ENCODE results near the gene TIAM1.

The TIAM1 gene

DNA sequence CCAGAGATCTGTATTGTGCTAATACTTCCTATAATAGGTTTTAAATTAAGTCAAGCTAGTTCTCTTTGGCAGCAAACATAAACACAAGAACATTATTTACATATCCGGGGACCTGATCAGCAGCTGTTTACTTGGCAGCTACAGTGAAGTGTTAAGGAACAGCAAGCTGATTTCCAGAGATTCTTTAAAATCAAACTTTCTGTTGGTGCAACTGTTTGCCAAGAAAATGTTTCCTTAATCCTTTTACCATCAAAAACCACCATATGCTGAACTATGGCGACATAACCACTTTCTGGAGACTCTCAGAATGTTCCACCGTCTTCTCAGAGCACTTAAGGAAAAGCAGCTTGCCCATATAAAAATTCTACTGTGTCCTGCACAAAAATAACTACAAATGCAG, 198.8 kb downstream of the TIAM1 start:
- H3K27me3 ChIP-seq (ENCODE audit: low read depth, low read length), result no peaks in the 10 kb centered on the region
- H3K27ac ChIP-seq (ENCODE audit: low read length), result no peak overlapping the region
- no peak overlapping the region for H3K4me2 ChIP-seq (ENCODE audit: low read length)
- H3K36me3 ChIP-seq (replicated peaks; ENCODE audit: low read depth, low read length), result no peaks in the 10 kb centered on the region
- H3K4me3 ChIP-seq (ENCODE audit: low read length), result no peak overlapping the region
- no peak overlapping the region for H3K9ac ChIP-seq (ENCODE audit: low read length)
- H2AFZ ChIP-seq (ENCODE audit: low read depth, low read length), result no peak overlapping the region
- no peaks in the 10 kb centered on the region for H3K9me3 ChIP-seq (ENCODE audit: insufficient read depth, low read length)
- TF ChIP-seq EZH2phosphoT487 (IDR thresholded peaks at IDR 0.05; ENCODE audit: low read depth), result no peak
- TF ChIP-seq, protein P1, sequence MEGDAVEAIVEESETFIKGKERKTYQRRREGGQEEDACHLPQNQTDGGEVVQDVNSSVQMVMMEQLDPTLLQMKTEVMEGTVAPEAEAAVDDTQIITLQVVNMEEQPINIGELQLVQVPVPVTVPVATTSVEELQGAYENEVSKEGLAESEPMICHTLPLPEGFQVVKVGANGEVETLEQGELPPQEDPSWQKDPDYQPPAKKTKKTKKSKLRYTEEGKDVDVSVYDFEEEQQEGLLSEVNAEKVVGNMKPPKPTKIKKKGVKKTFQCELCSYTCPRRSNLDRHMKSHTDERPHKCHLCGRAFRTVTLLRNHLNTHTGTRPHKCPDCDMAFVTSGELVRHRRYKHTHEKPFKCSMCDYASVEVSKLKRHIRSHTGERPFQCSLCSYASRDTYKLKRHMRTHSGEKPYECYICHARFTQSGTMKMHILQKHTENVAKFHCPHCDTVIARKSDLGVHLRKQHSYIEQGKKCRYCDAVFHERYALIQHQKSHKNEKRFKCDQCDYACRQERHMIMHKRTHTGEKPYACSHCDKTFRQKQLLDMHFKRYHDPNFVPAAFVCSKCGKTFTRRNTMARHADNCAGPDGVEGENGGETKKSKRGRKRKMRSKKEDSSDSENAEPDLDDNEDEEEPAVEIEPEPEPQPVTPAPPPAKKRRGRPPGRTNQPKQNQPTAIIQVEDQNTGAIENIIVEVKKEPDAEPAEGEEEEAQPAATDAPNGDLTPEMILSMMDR (IDR thresholded peaks at IDR 0.05; ENCODE audit: low read depth, low read length), result no peak
- H4K20me1 ChIP-seq (ENCODE audit: insufficient read depth, low read length), result no peaks in the 10 kb centered on the region
- no peaks in the 10 kb centered on the region for H3K4me1 ChIP-seq (ENCODE audit: low read length)
- H3K79me2 ChIP-seq (ENCODE audit: low read length), result no peaks in the 10 kb centered on the region

DNA sequence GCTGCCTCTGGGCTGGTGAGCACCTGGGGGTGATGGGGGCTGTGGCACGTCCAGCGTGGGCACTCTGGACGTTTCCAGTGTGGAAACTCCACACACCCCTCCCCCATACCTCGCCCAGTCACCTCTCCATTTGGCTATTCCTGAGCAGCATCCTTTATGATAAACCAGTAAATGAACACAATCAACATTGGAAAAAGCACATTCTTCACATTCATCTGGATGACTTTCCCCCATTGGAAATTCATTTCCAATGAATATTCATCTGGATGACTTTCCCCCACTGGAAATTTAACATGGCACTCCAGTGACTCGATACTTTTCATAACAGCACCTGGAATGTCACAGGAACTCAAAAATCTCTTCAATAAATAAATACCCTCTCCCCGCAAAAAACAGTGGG, 201.0 kb downstream of the TIAM1 start:
- Histone ChIP-seq H3K36me3 (replicated peaks; ENCODE audit: low read depth, low read length) (no peaks in the 10 kb centered on the region), H3K9me3 (ENCODE audit: insufficient read depth, low read length) (no peaks in the 10 kb centered on the region), H2AFZ (ENCODE audit: low read depth, low read length) (no peak overlapping the region), H3K4me3 (ENCODE audit: low read length) (no peak overlapping the region), H3K4me2 (ENCODE audit: low read length) (no peak overlapping the region), H4K20me1 (ENCODE audit: insufficient read depth, low read length) (no peaks in the 10 kb centered on the region), H3K9ac (ENCODE audit: low read length) (no peak overlapping the region), H3K27me3 (ENCODE audit: low read depth, low read length) (no peaks in the 10 kb centered on the region), H3K79me2 (ENCODE audit: low read length) (no peaks in the 10 kb centered on the region), H3K27ac (ENCODE audit: low read length) (no peak overlapping the region), H3K4me1 (ENCODE audit: low read length) (no peaks in the 10 kb centered on the region)
- no peak for TF ChIP-seq EZH2phosphoT487 (IDR thresholded peaks at IDR 0.05; ENCODE audit: low read depth)
- TF ChIP-seq, protein P1 (IDR thresholded peaks at IDR 0.05; ENCODE audit: low read depth, low read length), result no peak

DNA sequence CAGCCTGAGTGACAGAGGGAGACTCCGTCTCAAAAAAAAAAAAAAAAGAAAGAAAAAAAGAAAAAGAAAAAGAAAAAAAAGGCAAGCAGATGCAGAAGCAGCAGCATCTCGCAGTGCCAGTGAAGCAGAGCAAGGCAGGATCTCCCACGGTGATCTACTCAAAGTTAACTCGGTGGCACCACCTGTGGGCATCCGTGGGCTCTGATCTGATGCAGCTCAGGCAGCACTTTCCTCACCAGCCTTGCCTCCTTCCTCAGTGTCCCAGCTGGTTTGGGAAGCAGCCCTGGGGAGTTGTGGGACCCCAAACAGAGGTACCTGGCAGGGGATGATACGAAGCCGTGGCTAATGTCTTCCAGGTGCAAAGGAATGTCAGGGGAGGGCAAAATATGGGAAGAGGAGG, 201.5 kb downstream of the TIAM1 start:
- no peak overlapping the region for H2AFZ ChIP-seq (ENCODE audit: low read depth, low read length)
- no peak overlapping the region for H3K27ac ChIP-seq (ENCODE audit: low read length)
- H3K4me1 ChIP-seq (ENCODE audit: low read length), result no peaks in the 10 kb centered on the region
- no peaks in the 10 kb centered on the region for H3K36me3 ChIP-seq (replicated peaks; ENCODE audit: low read depth, low read length)
- no peak overlapping the region for H3K4me2 ChIP-seq (ENCODE audit: low read length)
- H3K9me3 ChIP-seq (ENCODE audit: insufficient read depth, low read length), result no peaks in the 10 kb centered on the region
- H3K9ac ChIP-seq (ENCODE audit: low read length), result no peak overlapping the region
- TF ChIP-seq, protein P1 (IDR thresholded peaks at IDR 0.05; ENCODE audit: low read depth, low read length), result peak; percentile 18; the same call in 1 of the 2 replicates
- no peak for TF ChIP-seq EZH2phosphoT487 (IDR thresholded peaks at IDR 0.05; ENCODE audit: low read depth)
- no peaks in the 10 kb centered on the region for H4K20me1 ChIP-seq (ENCODE audit: insufficient read depth, low read length)
- H3K27me3 ChIP-seq (ENCODE audit: low read depth, low read length), result no peaks in the 10 kb centered on the region
- no peaks in the 10 kb centered on the region for H3K79me2 ChIP-seq (ENCODE audit: low read length)
- no peak overlapping the region for H3K4me3 ChIP-seq (ENCODE audit: low read length)

DNA sequence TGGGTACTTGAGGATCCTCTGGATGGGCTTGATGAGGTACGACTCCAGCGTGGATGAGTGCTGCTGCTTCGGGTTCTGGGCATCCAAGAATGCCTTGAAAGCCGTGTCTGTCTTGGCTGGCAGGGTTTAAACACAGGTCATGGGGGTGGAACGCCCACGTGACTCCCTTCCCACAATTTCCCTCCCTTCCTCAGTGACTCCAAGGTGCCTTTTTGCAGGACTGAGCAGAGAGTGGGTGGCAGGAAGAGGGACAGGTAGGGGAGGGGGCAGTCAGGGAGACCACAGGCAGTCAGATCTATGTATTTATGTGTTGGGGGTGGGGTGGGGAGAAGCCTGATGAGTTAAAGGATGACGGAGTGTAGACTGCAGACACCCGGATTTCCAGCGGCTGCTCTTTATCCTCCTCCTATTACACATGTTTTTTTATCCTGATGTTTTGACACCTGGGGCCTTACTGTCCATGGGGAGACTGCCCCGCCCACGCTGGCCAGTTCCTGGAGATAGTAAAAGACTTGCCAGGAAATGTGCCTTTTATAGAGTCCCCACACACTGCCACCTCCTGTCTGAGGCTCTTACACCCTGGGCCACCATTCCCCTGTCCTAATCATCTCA, 202.6 kb downstream of the TIAM1 start:
- TF ChIP-seq EZH2phosphoT487 (IDR thresholded peaks at IDR 0.05; ENCODE audit: low read depth), result no peak
- TF ChIP-seq, protein P1 (IDR thresholded peaks at IDR 0.05; ENCODE audit: low read depth, low read length), result no peak

More for the DNA sequence above, 202.6 kb downstream of the TIAM1 start:
- Histone ChIP-seq H3K27me3 (ENCODE audit: low read depth, low read length) (no peaks in the 10 kb centered on the region), H3K4me1 (ENCODE audit: low read length) (no peaks in the 10 kb centered on the region), H3K36me3 (replicated peaks; ENCODE audit: low read depth, low read length) (no peaks in the 10 kb centered on the region), H3K4me2 (ENCODE audit: low read length) (no peak overlapping the region), H3K9ac (ENCODE audit: low read length) (no peak overlapping the region), H3K79me2 (ENCODE audit: low read length) (no peaks in the 10 kb centered on the region), H3K9me3 (ENCODE audit: insufficient read depth, low read length) (no peaks in the 10 kb centered on the region), H2AFZ (ENCODE audit: low read depth, low read length) (no peak overlapping the region), H4K20me1 (ENCODE audit: insufficient read depth, low read length) (no peaks in the 10 kb centered on the region), H3K4me3 (ENCODE audit: low read length) (no peak overlapping the region), H3K27ac (ENCODE audit: low read length) (no peak overlapping the region)

Data from OCI-LY3 (cell line).